NB4 (cell line): Measurements from ENCODE around the gene MALL.
"Not testable (repeated sequence)": the region's sequence is repeated elsewhere in the genome, so short reads cannot be mapped to it uniquely, and the experiment has no call there.

ENCODE experiments used
- POLR2A ChIP-seq: IDR thresholded peaks from 2 replicates; pipeline ENCODE4 v1.6.1; 2011; ENCODE audit warnings: mild to moderate bottlenecking; ENCODE audit not compliant: insufficient read length; ENCODE audit errors: extremely low read depth
- TF ChIP-seq, protein P1 (sequence below): IDR thresholded peaks from one replicate; pipeline ENCODE4 v1.5.1; 2012; ENCODE audit warnings: low read depth, low read length

DNA sequence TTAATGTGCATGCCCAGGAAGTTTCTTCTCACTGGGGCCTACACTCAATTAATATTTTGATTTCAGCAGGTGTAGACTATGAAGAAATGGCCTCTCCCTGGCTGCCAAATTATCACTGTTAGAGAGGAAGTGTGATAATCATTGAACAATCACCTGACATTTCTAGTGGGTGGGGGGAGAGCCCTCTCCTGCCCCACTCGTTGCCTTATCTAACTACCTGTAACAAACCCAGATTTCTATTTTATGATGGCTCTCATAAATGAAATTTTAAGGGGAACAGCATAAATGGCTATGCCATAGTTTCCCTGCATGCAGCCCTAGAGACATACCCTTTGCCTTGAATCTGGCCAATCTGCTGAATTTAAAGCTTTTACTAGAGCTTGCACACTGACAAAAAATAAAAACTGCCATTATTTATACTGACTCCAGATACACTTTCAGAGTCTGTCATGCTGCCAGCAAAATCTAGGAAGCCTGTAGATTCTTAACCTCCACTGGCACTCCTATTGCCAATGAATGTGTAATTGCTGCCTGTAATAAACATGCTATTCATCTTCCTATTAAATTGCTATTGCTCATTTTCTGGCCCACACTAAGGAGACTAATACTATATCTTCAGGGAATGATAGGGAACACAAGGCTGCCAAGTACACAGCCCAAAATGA, 55.8 kb downstream of the MALL start:
- not testable (repeated sequence) for TF ChIP-seq POLR2A
- TF ChIP-seq, protein P1, sequence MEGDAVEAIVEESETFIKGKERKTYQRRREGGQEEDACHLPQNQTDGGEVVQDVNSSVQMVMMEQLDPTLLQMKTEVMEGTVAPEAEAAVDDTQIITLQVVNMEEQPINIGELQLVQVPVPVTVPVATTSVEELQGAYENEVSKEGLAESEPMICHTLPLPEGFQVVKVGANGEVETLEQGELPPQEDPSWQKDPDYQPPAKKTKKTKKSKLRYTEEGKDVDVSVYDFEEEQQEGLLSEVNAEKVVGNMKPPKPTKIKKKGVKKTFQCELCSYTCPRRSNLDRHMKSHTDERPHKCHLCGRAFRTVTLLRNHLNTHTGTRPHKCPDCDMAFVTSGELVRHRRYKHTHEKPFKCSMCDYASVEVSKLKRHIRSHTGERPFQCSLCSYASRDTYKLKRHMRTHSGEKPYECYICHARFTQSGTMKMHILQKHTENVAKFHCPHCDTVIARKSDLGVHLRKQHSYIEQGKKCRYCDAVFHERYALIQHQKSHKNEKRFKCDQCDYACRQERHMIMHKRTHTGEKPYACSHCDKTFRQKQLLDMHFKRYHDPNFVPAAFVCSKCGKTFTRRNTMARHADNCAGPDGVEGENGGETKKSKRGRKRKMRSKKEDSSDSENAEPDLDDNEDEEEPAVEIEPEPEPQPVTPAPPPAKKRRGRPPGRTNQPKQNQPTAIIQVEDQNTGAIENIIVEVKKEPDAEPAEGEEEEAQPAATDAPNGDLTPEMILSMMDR: not testable (repeated sequence)
